HG03045 (cell line): ENCODE results near the gene C19orf81.
"Not testable (repeated sequence)": the region's sequence is repeated elsewhere in the genome, so short reads cannot be mapped to it uniquely, and the experiment has no call there.

Experiments
- ATAC-seq: cut with Tn5 transposase; IDR thresholded peaks from one replicate; pipeline ENCODE4 v1.9.1; 2021; ENCODE audit warnings: mild to moderate bottlenecking, moderate library complexity; ENCODE audit not compliant: unreplicated experiment

The C19orf81 gene

GRCh38 chr19:50649433-50650391 lies at the start of gene C19orf81:
C19orf81 (plus strand) TSS chr19:50649445; CDS start chr19:50649445, 0 bp downstream.
- ATAC-seq: no peak

GRCh38 chr19:50601407-50602088 lies 47.7 kb upstream of the C19orf81 start:
- no peak for ATAC-seq

GRCh38 chr19:50602089-50602422 lies 47.2 kb upstream of the C19orf81 start:
- no peak for ATAC-seq

GRCh38 chr19:50602496-50602895 lies 46.7 kb upstream of the C19orf81 start:
- ATAC-seq: no peak

GRCh38 chr19:50602935-50603334 lies 46.3 kb upstream of the C19orf81 start:
- no peak for ATAC-seq

- not testable (repeated sequence) for ATAC-seq
Measured at GRCh38 chr19:50604264-50605073, 44.8 kb upstream of the C19orf81 start.

GRCh38 chr19:50606059-50606836 lies 43.0 kb upstream of the C19orf81 start:
- ATAC-seq: not testable (repeated sequence)

GRCh38 chr19:50607388-50607787 lies 41.9 kb upstream of the C19orf81 start:
- ATAC-seq: no peak

- ATAC-seq: no peak
Measured at GRCh38 chr19:50607874-50608785, 41.1 kb upstream of the C19orf81 start.

- not testable (repeated sequence) for ATAC-seq
Measured at GRCh38 chr19:50612504-50613404, 36.5 kb upstream of the C19orf81 start.

GRCh38 chr19:50618379-50618778 lies 30.9 kb upstream of the C19orf81 start:
- not testable (repeated sequence) for ATAC-seq

GRCh38 chr19:50619184-50619583 lies 30.1 kb upstream of the C19orf81 start:
- ATAC-seq: not testable (repeated sequence)

- not testable (repeated sequence) for ATAC-seq
Measured at GRCh38 chr19:50620394-50620906, 28.8 kb upstream of the C19orf81 start.

GRCh38 chr19:50624949-50625600 lies 24.2 kb upstream of the C19orf81 start:
- ATAC-seq: no peak

GRCh38 chr19:50626011-50626410 lies 23.2 kb upstream of the C19orf81 start:
- ATAC-seq: no peak

GRCh38 chr19:50626795-50627194 lies 22.4 kb upstream of the C19orf81 start:
- no peak for ATAC-seq

GRCh38 chr19:50628146-50628545 lies 21.1 kb upstream of the C19orf81 start:
- no peak for ATAC-seq

GRCh38 chr19:50628551-50628950 lies 20.7 kb upstream of the C19orf81 start:
- ATAC-seq: no peak
